ENCODE measurements around the gene CTNNBL1.

Gene CTNNBL1

DNA sequence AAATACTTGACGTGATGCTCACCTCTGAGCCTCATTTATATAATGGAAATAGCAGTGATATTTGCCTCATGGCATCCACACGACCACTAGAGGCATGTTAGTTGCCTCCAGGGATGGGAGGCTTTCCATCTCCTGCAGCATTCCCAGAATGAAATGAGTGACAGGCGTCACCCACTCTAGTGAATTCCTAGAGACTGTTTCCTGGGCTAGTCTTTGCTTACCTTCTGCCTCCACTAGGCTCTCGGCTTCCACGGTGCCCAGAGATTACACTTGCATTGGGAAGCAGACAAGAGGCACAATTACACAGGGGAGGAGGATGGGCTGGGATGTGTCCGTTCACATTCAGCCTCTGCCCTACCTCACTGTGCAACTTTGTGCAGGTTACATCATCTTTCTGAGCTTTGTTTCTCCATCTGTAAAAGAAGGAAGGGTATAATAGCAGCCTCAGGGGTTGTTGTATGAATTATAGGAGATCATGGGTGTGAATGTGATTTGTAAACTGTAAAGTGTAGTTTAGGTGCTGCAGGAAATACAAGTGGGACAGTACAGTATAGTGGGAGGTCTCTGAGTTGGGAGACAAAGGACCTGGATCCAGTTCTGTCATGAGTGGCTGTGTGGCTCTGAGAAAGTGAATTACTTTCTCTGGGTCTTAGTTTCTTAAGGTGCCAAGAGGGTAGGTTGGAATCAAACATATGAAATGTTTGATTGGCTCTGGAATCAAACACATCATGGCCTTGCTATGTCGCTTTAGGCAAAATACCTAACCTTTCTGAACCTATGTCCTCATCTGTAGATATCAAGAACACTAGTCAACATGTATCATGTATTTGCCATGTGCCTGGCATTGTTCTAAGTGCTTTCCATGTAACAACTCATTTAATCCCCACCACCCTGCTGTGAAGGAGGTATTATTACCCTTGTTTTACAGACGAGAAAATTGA is 205.5 kb downstream of the CTNNBL1 start:
- DNase-seq, result no peak
- no peaks in the 10 kb centered on the region for H3K9me3 ChIP-seq (ENCODE audit: control insufficient read depth, low read length)
- 66% methylated on average over 8 of the region's 8 CpGs for WGBS
- H4K8ac ChIP-seq (ENCODE audit: low read length), result no peak overlapping the region
- H2BK5ac ChIP-seq (ENCODE audit: low read depth, low read length, poor library complexity, severe bottlenecking), result no peak overlapping the region
- no peak overlapping the region for H3K18ac ChIP-seq (ENCODE audit: low read depth in 1 of 2, low read length in 2 of 2)
- no peak overlapping the region for H2BK120ac ChIP-seq (ENCODE audit: low read depth, low read length)
- H3K4me1 ChIP-seq (ENCODE audit: control insufficient read depth, insufficient read depth, low read depth, low read length), result peaks cover 14% of the 10 kb centered on the region
- H3K9ac ChIP-seq (ENCODE audit: low read length), result no peak overlapping the region
- H3K4ac ChIP-seq (ENCODE audit: low read depth in 1 of 2, low read length in 2 of 2), result no peak overlapping the region
- H3K14ac ChIP-seq (ENCODE audit: low read length in 2 of 2), result no peak overlapping the region
- H3K23ac ChIP-seq (ENCODE audit: low read length in 2 of 2), result no peak overlapping the region
- H2BK15ac ChIP-seq (ENCODE audit: low read depth, poor library complexity, severe bottlenecking), result no peak overlapping the region
- H2AFZ ChIP-seq (ENCODE audit: low read depth, low read length), result no peak overlapping the region
- H2BK12ac ChIP-seq (ENCODE audit: low read length in 2 of 2), result no peak overlapping the region
- no peaks in the 10 kb centered on the region for H3K36me3 ChIP-seq (ENCODE audit: control insufficient read depth in 1 of 2, insufficient read depth in 2 of 2, low read depth in 1 of 2, low read length in 2 of 2)
- no peak overlapping the region for H3K4me3 ChIP-seq (ENCODE audit: insufficient read depth in 1 of 2, low read depth in 1 of 2, low read length in 2 of 2)
- H3K4me2 ChIP-seq (ENCODE audit: low read length, poor library complexity, severe bottlenecking), result no peak overlapping the region
- H2AK5ac ChIP-seq (ENCODE audit: low read length, severe bottlenecking), result no peak overlapping the region
- peaks cover 51 to 53% of the 10 kb centered on the region in 2 experiments for H3K27me3 ChIP-seq (ENCODE audit: control insufficient read depth in 1 of 2, insufficient read depth in 1 of 2, low read length in 2 of 2)
- H3K79me1 ChIP-seq (replicated peaks; ENCODE audit: low read length, poor library complexity, severe bottlenecking), result no peaks in the 10 kb centered on the region
- no peak overlapping the region for H3K27ac ChIP-seq (ENCODE audit: low read length, poor library complexity, severe bottlenecking)
- H4K91ac ChIP-seq (ENCODE audit: low read length), result no peak overlapping the region

DNA sequence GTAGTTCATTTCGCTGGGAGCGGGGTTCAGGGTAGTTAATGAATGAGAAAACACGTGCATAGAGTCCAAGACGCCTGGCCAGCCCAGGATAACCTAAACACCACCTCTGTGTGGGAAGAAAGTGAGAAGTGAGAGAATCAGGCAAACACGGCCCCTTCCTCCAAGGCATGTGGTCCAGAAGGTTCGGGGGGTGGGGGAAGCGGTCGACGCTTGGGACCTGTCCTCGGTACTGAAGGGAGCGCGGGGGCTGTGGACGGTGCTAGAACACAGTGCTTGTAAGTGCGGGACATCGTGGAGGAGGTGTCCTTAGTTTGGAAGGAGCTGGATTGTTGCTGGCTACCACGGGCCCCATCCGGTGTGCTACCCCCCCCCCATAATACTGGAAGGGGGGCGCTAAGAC is 207.4 kb downstream of the CTNNBL1 start:
- Histone ChIP-seq H4K91ac (ENCODE audit: low read length) (no peak overlapping the region), H3K36me3 (ENCODE audit: control insufficient read depth in 1 of 2, insufficient read depth in 2 of 2, low read depth in 1 of 2, low read length in 2 of 2) (no peaks in the 10 kb centered on the region), H3K14ac (ENCODE audit: low read length in 2 of 2) (no peak overlapping the region), H2BK12ac (ENCODE audit: low read length in 2 of 2) (no peak overlapping the region), H2AFZ (ENCODE audit: low read depth, low read length) (no peak overlapping the region), H3K9ac (ENCODE audit: low read length) (no peak overlapping the region), H3K23ac (ENCODE audit: low read length in 2 of 2) (no peak overlapping the region), H2BK15ac (ENCODE audit: low read depth, poor library complexity, severe bottlenecking) (no peak overlapping the region), H3K4me1 (ENCODE audit: control insufficient read depth, insufficient read depth, low read depth, low read length) (peaks cover 14% of the 10 kb centered on the region), H3K4ac (ENCODE audit: low read depth in 1 of 2, low read length in 2 of 2) (no peak overlapping the region), H3K4me2 (ENCODE audit: low read length, poor library complexity, severe bottlenecking) (no peak overlapping the region), H2BK5ac (ENCODE audit: low read depth, low read length, poor library complexity, severe bottlenecking) (no peak overlapping the region), H3K18ac (ENCODE audit: low read depth in 1 of 2, low read length in 2 of 2) (no peak overlapping the region), H2BK120ac (ENCODE audit: low read depth, low read length) (no peak overlapping the region), H3K9me3 (ENCODE audit: control insufficient read depth, low read length) (no peaks in the 10 kb centered on the region), H4K8ac (ENCODE audit: low read length) (no peak overlapping the region), H3K27me3 (ENCODE audit: control insufficient read depth in 1 of 2, insufficient read depth in 1 of 2, low read length in 2 of 2) (peaks cover 66% of the 10 kb centered on the region in 2 experiments), H2AK5ac (ENCODE audit: low read length, severe bottlenecking) (no peak overlapping the region), H3K79me1 (replicated peaks; ENCODE audit: low read length, poor library complexity, severe bottlenecking) (no peaks in the 10 kb centered on the region), H3K4me3 (ENCODE audit: insufficient read depth in 1 of 2, low read depth in 1 of 2, low read length in 2 of 2) (no peak overlapping the region), H3K27ac (ENCODE audit: low read length, poor library complexity, severe bottlenecking) (no peak overlapping the region)
- DNase-seq, result no peak
- 22% methylated on average over 15 of the region's 18 CpGs for WGBS

DNA sequence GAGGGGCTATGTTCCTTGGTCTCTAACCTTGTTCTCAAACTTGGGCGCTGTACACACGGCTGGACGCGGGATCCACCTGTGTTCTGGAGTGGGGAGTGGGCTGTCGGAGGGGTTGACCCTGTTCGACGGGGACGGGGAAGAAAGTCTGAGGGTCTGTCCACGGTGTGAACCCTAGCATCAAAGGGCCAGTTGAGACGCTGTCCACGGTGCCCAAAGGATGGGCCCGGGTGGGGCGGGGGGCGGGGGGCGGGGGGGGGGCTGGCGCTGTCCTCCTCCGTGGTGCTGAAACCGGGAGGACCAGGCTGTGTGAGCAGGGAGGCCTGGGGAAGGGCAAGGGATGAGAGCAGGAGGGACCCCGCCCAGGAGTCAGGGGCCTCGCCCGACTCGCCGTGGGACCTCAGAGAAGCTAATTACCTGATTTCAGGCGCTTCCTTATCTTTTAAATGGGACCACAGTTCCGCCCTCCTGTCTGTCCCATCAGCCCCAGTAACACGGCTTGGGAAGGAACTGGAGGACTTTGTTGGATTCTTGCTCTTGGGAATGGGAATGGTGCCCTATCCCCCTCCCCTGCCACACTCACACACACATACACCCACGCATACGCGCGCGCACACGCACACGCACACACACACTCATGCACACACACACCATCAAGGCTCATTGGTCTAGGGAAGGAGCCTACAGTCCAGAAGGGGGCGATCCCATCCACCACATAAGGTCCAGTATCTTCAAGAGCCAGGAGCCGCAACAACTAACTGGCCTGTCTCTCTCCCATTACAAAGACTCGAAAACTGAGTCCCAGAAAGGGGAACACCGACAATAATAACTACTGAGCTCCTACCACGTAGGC is 208.0 kb downstream of the CTNNBL1 start:
- Histone ChIP-seq H4K91ac (ENCODE audit: low read length) (no peak overlapping the region), H2BK15ac (ENCODE audit: low read depth, poor library complexity, severe bottlenecking) (no peak overlapping the region), H3K18ac (ENCODE audit: low read depth in 1 of 2, low read length in 2 of 2) (no peak overlapping the region), H3K23ac (ENCODE audit: low read length in 2 of 2) (no peak overlapping the region), H3K9me3 (ENCODE audit: control insufficient read depth, low read length) (no peaks in the 10 kb centered on the region), H3K79me1 (replicated peaks; ENCODE audit: low read length, poor library complexity, severe bottlenecking) (no peaks in the 10 kb centered on the region), H3K4me3 (ENCODE audit: insufficient read depth in 1 of 2, low read depth in 1 of 2, low read length in 2 of 2) (peak overlapping the region in 1 of 2 experiments; percentile 56), H3K27me3 (ENCODE audit: control insufficient read depth in 1 of 2, insufficient read depth in 1 of 2, low read length in 2 of 2) (peaks cover 66 to 70% of the 10 kb centered on the region in 2 experiments), H3K9ac (ENCODE audit: low read length) (no peak overlapping the region), H3K4me2 (ENCODE audit: low read length, poor library complexity, severe bottlenecking) (peak overlapping the region; percentile 79), H4K8ac (ENCODE audit: low read length) (no peak overlapping the region), H3K36me3 (ENCODE audit: control insufficient read depth in 1 of 2, insufficient read depth in 2 of 2, low read depth in 1 of 2, low read length in 2 of 2) (no peaks in the 10 kb centered on the region), H3K14ac (ENCODE audit: low read length in 2 of 2) (no peak overlapping the region), H3K4me1 (ENCODE audit: control insufficient read depth, insufficient read depth, low read depth, low read length) (peaks cover 13% of the 10 kb centered on the region), H2BK12ac (ENCODE audit: low read length in 2 of 2) (no peak overlapping the region), H2AK5ac (ENCODE audit: low read length, severe bottlenecking) (no peak overlapping the region), H2AFZ (ENCODE audit: low read depth, low read length) (no peak overlapping the region), H2BK5ac (ENCODE audit: low read depth, low read length, poor library complexity, severe bottlenecking) (no peak overlapping the region), H3K4ac (ENCODE audit: low read depth in 1 of 2, low read length in 2 of 2) (no peak overlapping the region), H3K27ac (ENCODE audit: low read length, poor library complexity, severe bottlenecking) (no peak overlapping the region), H2BK120ac (ENCODE audit: low read depth, low read length) (no peak overlapping the region)
- 25% methylated on average over 25 of the region's 38 CpGs for WGBS
- peak; percentile 53 for DNase-seq

Measured in mesenchymal stem cell (in vitro differentiated cells and primary cell).